A673 (cell line): ENCODE data around the gene OR7A17.

Experiments
- CTCF ChIP-seq: fragments of 300-800, 200-600 bp; sonication (generic); conservative IDR thresholded peaks from 2 replicates; pipeline ENCODE4 v1.5.1; 2017; ENCODE audit warnings: low read depth, mild to moderate bottlenecking, antibody characterized with exemption, low read length, moderate library complexity, mixed read lengths
- EZH2 ChIP-seq: fragments of 200-600 bp; sonication (generic); IDR thresholded peaks from 2 replicates; pipeline ENCODE4 v1.6.1; 2017; ENCODE audit warnings: borderline replicate concordance, low read depth, mild to moderate bottlenecking, mixed read lengths, antibody characterized with exemption, low read length; ENCODE audit not compliant: poor library complexity, severe bottlenecking

GRCh38 chr19:14843578-14843977 lies 42.4 kb downstream of the OR7A17 start:
- TF ChIP-seq CTCF (no peak), EZH2 (no peak)
